Right atrium auricular region (tissue), 2 donors: ENCODE data around the gene SNRNP35. TPM values are rescaled to one million over a fixed set of nuclear protein-coding genes. Genes with fewer than 3 reads are reported as not detected.
"Not testable (repeated sequence)": the region's sequence is repeated elsewhere in the genome, so short reads cannot be mapped to it uniquely, and the experiment has no call there.

Source experiments
- DNase-seq: peaks from one replicate; pipeline ENCODE4 v3.0.0-alpha.2; 2019; ENCODE audit warnings: low spot score
- H3K27ac ChIP-seq, 2 donors: fragments of 200-600 bp; sonication (generic); 1 replicate in 1 of 2; 2 replicates in 1 of 2; pipeline ENCODE4 v1.5.1; 2016 to 2019
- H3K27me3 ChIP-seq, 2 donors: fragments of 200-600 bp; sonication (generic); one replicate each; pipeline versions ENCODE4 v1.5.1 to v1.6.0; 2017 to 2019
- H3K36me3 ChIP-seq: fragments of 200-600 bp; sonication (generic); one replicate; pipeline ENCODE4 v1.5.1; 2016
- H3K4me1 ChIP-seq, 2 donors: fragments of 200-600 bp; sonication (generic); one replicate each; pipeline versions ENCODE4 v1.5.1 to v1.6.0; 2017 to 2019
- H3K4me3 ChIP-seq, 2 donors: fragments of 200-600 bp; sonication (generic); 1 replicate in 1 of 2; 2 replicates in 1 of 2; pipeline ENCODE4 v1.5.1; 2017 to 2019; ENCODE audit warnings: mild to moderate bottlenecking in 1 of 2, moderate library complexity in 1 of 2
- H3K9me3 ChIP-seq, 2 donors: fragments of 200-600 bp; sonication (generic); one replicate each; pipeline ENCODE4 v1.5.1; 2019
- CTCF ChIP-seq, 2 donors: fragments of 200-600 bp; sonication (generic); IDR thresholded peaks; one replicate each; pipeline ENCODE4 v1.5.1; 2019; ENCODE audit warnings: antibody characterized with exemption in 2 of 2
- total RNA-seq, 2 donors: library from RNA; depleted of rRNA; stranded (reverse); fragments of >200 nt; gene quantifications; one replicate each; pipeline ENCODE4 v1.1.0, GENCODE V29; 2016

SNRNP35 gene
- 10 to 100 TPM; 17.4 to 18.4 TPM for total RNA-seq

- peak; percentile 78 for DNase-seq
- Histone ChIP-seq H3K9me3 (no peaks in the 10 kb centered on the region), H3K4me3 (peak within 1 kb of the TSS; percentile 73 to 90), H3K4me1 (peaks cover 0 to 10% of the 10 kb centered on the region in 2 donors), H3K27ac (peak within 1 kb of the TSS; percentile 95 to 99), H3K36me3 (no peaks in the 10 kb centered on the region), H3K27me3 (no peaks in the 10 kb centered on the region)
- no peak for TF ChIP-seq CTCF (IDR thresholded peaks at IDR 0.05)
Observed at GRCh38 chr12:123457980-123458779, at the start of gene SNRNP35. SNRNP35 (plus strand) TSS chr12:123458139; CDS start chr12:123465541, 7,402 bp downstream.

GRCh38 chr12:123408619-123409018 is 49.3 kb upstream of the SNRNP35 start:
- peaks cover 43% of the 10 kb centered on the region for H3K36me3 ChIP-seq
- not testable (repeated sequence) for H3K4me1 ChIP-seq

GRCh38 chr12:123409284-123410040 is 48.5 kb upstream of the SNRNP35 start:
- not testable (repeated sequence) for H3K4me1 ChIP-seq, H3K9me3 ChIP-seq, H3K27me3 ChIP-seq, H3K4me3 ChIP-seq, H3K27ac ChIP-seq, DNase-seq
- peaks cover 34% of the 10 kb centered on the region for H3K36me3 ChIP-seq

More at GRCh38 chr12:123408619-123409018, 49.3 kb upstream of the SNRNP35 start:
- DNase-seq, H3K9me3 ChIP-seq, H3K27ac ChIP-seq, H3K4me3 ChIP-seq, H3K27me3 ChIP-seq: not testable (repeated sequence)

- Histone ChIP-seq H3K9me3 (no peaks in the 10 kb centered on the region), H3K27ac (no peak overlapping the region), H3K4me1 (peaks cover 0 to 5% of the 10 kb centered on the region in 2 donors), H3K4me3 (no peak overlapping the region), H3K36me3 (peaks cover 29% of the 10 kb centered on the region), H3K27me3 (no peaks in the 10 kb centered on the region)
- DNase-seq, result no peak
- no peak for TF ChIP-seq CTCF (IDR thresholded peaks at IDR 0.05)
Observed at GRCh38 chr12:123410041-123410412, 47.9 kb upstream of the SNRNP35 start.

GRCh38 chr12:123421314-123421713 is 36.6 kb upstream of the SNRNP35 start:
- no peak for TF ChIP-seq CTCF (IDR thresholded peaks at IDR 0.05)
- Histone ChIP-seq H3K27ac (no peak overlapping the region), H3K4me3 (no peak overlapping the region), H3K36me3 (peaks cover 22% of the 10 kb centered on the region), H3K27me3 (no peaks in the 10 kb centered on the region), H3K4me1 (no peaks in the 10 kb centered on the region), H3K9me3 (no peaks in the 10 kb centered on the region)
- DNase-seq, result no peak

GRCh38 chr12:123427036-123427769 is 30.7 kb upstream of the SNRNP35 start:
- no peaks in the 10 kb centered on the region for H3K9me3 ChIP-seq
- H3K27ac ChIP-seq, result no peak overlapping the region
- H3K36me3 ChIP-seq, result peaks cover 30% of the 10 kb centered on the region
- no peaks in the 10 kb centered on the region for H3K27me3 ChIP-seq
- no peak for TF ChIP-seq CTCF (IDR thresholded peaks at IDR 0.05)
- no peak for DNase-seq
- H3K4me1 ChIP-seq, result peaks cover 0 to 4% of the 10 kb centered on the region in 2 donors
- H3K4me3 ChIP-seq, result no peak overlapping the region
